ENCODE measurements around the gene SHISAL2A.

- TF ChIP-seq, protein P1, sequence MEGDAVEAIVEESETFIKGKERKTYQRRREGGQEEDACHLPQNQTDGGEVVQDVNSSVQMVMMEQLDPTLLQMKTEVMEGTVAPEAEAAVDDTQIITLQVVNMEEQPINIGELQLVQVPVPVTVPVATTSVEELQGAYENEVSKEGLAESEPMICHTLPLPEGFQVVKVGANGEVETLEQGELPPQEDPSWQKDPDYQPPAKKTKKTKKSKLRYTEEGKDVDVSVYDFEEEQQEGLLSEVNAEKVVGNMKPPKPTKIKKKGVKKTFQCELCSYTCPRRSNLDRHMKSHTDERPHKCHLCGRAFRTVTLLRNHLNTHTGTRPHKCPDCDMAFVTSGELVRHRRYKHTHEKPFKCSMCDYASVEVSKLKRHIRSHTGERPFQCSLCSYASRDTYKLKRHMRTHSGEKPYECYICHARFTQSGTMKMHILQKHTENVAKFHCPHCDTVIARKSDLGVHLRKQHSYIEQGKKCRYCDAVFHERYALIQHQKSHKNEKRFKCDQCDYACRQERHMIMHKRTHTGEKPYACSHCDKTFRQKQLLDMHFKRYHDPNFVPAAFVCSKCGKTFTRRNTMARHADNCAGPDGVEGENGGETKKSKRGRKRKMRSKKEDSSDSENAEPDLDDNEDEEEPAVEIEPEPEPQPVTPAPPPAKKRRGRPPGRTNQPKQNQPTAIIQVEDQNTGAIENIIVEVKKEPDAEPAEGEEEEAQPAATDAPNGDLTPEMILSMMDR (IDR thresholded peaks at IDR 0.05): no peak
- no peak for TF ChIP-seq POLR2A (IDR thresholded peaks at IDR 0.05)
Measured at GRCh38 chr1:52621950-52622349, 11.0 kb upstream of the SHISAL2A start.
